HG03159 (cell line): Measurements from ENCODE around the gene TREX2.

Experiments used
- ATAC-seq: cut with Tn5 transposase; IDR thresholded peaks from one replicate; pipeline ENCODE4 v1.9.1; 2021; ENCODE audit warnings: mild to moderate bottlenecking, moderate library complexity; ENCODE audit not compliant: unreplicated experiment

TREX2 gene, protein sequence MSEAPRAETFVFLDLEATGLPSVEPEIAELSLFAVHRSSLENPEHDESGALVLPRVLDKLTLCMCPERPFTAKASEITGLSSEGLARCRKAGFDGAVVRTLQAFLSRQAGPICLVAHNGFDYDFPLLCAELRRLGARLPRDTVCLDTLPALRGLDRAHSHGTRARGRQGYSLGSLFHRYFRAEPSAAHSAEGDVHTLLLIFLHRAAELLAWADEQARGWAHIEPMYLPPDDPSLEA

DNA sequence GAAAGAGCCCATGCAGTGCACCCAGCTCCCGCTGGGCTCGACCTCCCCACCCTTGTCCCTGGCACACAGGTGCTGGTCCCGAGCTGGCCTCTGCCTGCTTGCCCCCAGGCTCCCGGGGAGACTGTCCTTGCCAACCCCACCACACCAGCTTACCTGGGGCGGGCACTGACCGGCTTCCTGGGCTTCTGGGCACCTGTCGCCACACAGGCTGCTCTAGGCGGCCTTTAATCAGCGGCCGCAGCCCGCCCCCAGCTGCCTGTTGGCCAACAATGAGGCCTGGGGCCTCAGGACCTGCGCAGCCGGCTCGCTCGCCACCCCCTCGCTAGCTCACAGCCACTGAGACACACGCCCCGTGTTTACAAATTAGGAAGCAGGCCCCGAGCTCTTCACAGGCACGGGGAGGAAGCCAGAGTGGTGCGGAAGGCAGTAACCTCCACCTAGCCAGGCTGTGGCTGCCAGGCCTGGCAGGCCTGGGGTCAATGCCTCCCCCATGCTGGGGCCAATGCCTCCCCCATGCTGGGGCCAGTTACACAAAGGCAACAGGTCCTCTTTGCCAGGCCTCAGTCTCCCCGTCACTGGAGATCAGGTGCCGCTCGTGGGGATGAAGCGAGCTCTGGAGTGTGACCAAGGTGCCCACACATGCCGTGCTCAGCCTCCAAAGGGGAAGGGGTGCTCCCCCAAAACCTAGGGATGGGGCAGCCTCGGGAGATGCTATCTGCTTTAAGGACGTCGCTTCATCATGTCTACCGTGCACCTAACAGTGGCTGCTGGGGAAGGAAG, at the start of gene TREX2:
TREX2 (minus strand) TSS at position 201 of the 780 bp plus-strand sequence. CDS start 626 bp downstream, outside the sequence.
- no peak for ATAC-seq

DNA sequence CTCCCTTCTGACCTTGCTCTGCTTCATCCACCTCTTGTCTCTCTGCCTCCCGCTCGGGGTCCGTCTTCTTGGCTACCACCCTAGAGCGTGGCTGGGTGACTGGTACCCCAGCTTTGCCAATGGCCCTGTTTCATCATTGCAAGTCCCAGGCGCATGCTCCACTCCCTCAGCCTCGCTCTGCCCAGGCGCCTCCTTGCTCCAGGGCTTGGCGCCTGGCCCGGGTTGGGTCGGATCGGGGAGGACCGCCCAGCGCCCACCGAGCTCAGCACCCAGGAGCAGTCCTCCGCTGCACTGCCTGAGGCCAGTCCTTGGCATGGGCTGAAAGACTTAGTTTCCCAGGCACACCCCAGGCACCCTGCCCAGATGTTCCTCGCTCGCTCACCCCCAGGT, 49.5 kb upstream of the TREX2 start:
- ATAC-seq, result no peak

DNA sequence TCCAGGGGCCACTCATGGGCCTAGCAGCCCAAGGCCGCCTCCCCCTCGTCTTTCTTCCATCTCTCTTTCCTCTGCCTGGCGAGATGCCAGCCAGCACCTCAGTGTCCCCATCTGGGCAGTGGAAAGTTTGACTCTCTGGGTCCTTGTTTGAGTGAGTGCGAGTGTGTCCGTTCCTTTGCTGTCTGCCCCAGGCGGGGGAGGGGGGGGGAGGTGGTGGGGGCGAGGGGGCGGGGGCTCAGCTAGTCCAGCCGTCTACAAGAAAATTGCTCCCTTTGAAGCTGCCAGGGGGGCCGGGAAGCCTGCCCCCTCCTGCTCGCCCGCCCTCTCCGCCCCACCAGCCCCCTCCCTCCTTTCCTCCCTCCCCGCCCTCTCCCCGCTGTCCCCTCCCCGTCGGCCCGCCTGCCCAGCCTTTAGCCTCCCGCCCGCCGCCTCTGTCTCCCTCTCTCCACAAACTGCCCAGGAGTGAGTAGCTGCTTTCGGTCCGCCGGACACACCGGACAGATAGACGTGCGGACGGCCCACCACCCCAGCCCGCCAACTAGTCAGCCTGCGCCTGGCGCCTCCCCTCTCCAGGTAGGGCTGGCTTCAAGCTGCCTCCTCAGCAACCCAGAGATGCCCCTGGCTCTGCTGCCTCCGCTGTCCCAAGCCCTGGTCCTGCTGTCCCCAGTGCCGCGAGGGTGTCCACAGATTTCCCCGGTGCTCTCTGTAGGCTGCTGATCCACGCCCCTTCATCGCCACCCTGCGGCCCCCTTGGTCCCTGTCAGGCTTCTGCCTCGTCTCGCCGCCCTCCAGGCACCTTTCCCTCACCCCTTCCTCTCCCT, 48.9 kb upstream of the TREX2 start, which contains the start of gene BGN:
BGN (plus strand) TSS at position 440 of the 821 bp plus-strand sequence. CDS start 9,652 bp downstream, outside the sequence.
- no peak for ATAC-seq

DNA sequence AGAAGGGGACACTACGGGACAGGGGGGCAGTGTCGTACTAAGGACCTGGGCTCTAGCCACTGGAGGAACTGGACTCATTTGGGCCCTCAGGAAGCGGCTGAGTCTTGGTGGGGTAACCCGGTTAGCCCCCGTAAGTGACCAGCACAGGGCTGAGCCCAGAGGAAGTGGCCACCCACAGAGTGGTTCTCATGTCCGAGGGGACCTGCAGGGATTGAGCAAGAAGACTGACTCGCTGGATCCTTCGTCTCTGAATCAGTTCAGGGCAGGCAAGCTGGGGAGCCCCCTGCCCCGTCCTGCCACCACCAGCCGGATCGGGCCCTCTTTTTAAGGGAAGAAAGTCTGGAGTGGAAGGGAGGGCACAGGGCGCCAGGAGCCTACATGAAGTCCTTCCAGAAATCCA, 48.2 kb upstream of the TREX2 start:
- ATAC-seq, result no peak

DNA sequence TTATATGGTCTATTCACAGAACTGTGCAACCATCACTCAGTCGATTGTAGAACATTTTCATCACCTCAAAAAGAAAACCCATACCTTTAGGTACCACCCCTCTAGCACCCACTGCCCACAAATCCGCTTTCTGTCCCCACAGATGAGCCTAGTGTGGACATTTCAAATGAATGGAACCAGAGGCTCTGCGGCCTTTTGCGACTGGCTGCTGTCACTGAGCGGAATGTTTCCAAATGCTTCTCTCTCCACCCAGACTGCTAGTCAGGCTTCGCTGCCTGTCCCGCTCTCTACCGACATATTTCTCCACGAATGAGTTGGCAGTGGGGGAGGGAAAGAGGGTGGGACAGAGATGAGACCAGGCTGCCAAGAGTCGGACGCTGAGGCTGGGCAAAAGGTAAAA, 47.2 kb upstream of the TREX2 start:
- no peak for ATAC-seq

DNA sequence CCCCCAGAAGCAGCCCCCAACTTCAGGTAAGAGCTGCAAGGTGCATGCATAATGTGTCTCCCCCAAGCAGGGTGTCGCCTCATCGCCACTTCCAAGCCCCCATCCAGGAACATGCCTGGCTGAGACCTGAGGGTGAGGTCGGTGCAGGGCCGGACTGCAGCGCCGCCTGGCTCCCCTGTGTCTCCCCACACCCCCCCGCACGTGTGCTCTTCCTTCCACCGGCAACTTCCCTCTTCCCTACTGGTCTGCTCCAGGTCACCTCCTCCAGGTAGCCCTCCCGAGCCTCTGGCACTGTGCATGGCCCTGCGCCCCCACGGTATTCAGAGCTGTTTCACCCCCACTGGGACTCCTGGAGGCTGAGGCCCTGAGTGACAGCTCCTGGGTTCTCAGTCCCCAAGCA, 46.7 kb upstream of the TREX2 start:
- no peak for ATAC-seq

DNA sequence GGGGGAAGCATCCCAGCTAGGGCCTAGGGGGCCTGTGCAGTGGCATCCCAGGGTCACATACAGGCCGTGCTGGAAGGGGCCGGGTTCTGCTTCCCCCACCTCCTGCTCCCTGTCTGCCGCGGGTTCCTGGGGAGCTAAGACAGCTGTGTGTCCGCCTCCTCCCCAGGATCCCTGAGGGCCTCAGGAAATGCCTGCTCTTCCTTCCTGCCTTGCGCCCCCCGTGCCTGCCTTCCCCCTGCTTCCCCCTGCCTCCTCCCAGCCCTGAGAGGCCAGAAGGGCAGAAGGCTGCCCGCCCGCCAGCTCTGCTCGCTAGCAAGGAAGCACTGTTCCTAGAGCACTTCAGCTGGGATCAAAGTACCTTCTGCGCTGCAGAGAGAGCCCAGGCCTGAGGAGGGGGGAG, 46.1 kb upstream of the TREX2 start:
- no peak for ATAC-seq

DNA sequence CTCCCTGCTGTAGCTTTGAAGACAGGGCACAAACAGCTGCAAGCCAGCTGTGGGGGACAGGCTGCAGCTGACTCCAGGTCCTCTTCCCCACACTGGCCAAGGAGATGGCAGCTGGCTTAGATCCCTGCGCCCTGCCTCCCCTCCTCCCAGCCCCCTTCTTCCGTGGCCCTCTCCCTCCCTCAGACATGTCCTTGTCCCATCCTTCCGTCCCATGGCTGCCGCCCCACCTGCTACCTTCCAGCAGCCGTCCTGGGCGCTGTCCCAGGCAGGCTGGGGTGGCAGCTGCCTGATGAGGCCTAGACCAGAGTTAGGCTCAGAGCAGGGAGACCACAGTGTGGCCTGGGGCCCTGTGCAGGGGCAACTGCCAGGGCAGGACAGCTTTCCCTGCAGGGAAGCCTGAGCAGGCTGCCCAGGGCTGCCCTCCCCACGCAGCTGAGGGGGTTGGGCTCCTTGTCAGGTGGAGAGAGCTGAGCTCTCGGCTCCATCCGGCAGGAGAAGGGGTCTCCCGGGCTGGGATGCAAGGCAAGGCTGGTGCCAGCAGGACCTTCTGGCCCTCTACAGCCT, 45.6 kb upstream of the TREX2 start:
- ATAC-seq, result no peak

DNA sequence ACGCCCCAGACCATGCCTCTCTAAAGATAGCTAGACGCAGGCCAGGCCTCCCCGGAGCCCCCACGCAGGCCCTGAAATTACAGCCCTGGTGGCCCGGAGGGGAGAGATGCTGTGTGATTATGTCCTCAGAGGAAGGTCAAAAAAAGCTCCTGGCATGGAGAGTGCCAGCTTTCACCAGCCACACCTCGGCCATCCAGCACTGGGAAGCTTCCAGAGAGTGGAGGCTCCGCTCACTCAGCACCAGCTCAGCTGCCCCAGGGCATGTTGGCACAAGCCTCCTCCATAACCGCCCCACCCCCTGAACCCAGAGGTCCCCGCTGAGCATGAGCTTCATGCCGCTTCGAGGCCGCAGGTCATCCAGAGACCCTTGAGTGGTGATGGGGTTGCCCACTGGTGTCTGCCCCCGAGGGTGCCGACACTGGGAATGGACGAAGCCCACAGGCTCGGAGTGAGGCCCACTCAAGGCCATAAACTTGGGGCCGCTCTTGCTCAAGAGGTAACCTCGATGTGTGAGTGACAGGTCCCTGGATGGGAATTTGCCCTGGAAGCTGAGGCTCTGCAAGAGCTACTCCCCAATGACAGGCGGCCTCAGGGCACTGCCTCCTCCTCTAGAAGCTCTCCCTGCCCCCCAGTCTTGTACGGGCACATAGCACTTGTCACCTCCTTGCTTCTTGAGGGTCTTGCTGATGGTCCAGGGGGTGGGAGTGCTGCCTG, 44.5 kb upstream of the TREX2 start:
- no peak for ATAC-seq

DNA sequence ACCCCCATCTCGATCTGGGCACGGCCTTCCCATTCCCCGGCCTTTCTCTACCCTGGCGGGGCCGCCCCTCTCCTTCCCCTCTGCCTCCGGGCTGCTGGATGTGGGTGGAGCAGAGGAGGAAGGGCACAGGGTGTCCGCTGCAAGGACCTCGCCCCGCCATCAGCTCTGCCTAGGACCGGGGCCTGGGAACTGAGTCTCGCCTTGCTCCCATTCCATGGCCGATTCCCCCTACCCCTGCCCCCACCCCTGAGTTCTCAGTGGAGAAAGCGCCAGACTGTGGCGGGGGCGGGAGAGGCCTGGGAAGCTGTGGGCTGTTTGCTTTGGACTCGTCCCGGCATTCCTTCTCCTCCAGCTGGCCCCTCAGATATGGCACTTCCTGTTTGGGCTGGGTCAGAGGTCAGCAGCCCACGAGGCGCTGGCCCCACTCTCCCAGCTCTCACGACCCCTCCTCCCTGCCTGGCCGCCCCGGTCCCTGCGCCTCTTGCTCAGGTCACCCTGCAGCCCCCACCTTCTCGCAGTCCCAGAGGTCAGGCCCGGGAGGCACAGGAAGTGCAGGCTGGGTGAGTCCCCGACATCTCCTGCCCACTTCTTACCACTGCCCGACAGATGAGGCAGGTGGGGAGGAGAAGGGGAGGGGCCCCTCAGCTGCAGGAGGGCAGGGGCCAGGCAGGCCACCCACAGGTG, 42.5 kb upstream of the TREX2 start:
- no peak for ATAC-seq

DNA sequence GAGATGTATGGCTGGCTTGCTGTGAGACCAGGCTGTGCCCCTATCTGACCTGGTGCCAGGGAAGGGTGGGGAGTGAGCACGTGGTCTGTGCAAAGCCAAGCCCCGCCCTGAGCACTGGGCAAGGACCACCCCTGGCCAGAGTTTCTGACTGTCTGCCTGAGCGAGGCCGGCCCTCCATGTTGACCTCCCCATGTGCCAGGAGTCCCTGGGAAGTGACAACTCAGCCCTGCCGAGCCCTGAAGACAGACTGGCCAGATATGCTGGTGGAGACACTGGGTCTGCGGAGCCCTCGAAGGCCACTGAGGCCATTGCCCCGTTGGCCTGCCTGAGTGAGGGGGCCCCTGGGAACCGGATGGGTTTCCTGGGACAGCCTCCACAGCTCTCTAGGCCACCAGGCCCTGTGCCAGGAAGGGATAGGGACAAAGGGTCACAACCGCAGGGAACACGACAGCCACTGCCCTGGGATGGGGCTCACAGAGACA, 41.8 kb upstream of the TREX2 start:
- ATAC-seq, result no peak

DNA sequence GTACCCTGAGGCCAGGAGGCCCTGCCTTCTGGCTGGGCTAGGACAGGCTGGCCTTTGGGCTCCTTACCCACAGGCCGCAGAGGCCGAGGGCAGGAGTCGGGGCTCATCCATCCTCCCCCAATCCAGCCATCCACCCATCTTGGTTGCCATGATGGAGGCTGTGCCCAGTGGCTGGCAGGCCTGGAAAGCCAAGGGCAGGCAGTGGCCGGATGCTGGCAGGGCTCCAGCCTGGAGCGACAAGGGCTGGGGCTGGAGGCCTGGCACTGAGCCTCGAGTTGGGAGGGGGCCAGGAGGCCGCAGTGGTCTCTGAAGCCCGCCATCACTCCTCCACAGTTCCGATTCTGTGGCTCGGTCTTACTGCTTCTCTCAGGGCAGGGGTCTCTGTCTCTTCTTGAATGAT, 40.3 kb upstream of the TREX2 start:
- no peak for ATAC-seq

DNA sequence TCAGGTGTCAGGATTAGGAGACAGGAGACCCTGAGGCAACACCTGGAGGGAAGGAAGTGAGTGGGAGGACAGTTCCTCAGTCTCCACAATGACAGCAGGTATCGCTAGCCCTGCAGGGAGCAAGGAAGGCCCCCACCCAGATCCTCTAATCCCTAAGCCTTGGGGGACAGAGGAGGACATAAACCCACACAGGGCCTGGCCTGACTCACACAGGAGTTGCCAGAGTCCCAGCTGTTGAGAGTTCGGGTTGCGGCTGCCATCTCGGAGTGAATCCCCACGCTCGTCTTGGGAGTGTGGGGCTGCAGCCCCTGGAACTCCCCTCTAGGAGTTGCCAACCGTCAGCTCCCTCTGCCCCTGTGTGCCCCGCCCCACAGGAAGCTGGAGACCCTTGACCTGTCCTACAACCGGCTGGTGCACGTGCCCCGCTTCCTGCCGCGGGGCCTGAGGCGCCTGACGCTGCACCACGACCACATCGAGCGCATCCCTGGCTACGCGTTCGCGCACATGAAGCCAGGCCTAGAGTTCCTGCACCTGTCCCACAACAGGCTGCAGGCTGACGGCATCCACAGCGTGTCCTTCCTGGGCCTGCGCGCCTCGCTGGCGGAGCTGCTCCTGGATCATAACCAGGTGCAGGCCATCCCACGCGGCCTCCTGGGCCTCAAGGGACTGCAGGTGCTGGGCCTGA, 39.7 kb upstream of the TREX2 start:
- ATAC-seq, result no peak

DNA sequence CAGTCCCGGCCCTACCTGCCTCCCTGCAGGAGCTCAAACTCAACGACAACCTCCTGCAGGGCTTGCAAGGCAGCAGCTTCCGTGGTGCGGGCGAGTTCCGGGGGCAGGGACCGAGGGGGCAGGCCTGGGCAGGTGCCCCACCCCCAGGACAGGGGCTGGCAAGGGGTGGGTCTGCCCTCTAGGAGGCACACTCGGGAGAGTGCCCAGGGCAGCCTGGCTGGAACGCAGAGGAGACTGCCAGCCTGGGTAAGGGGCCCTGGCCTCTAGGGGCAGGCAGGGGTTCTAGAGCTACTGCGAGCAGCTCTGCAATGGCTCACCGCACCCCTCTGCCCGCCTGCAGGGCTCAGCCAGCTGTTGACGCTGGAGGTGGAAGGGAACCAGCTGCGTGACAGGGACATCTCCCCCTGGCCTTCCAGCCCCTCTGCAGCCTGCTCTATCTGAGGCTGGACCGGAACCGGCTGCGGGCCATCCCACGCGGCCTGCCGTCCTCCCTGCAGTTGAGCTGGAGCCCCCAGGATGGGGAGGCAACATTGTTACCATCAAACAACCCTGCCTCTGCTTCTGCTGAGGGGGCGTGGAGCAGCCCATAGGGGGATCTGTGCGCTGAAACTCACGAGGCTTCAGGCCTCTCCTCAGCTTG, 36.6 kb upstream of the TREX2 start:
- no peak for ATAC-seq

DNA sequence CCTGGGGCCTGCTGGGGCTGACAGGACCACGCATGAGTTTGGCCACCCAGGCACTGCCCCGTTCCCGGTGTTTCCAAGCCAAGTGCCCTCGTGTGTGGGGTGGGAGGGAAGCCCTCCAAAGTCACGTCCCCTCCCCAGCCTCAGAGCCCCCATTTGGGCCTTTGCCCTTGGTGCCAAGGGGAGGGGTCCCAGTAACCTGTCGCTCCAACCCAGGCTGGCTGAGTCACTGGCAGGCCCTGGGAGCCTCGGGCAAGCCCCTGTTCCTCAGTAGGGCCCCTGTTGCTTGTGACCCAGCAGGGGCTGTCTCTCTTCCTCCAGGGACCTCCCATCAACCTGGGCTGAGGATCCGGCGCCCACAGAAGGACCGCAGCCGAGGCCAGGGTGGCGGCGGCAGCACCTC, 35.2 kb upstream of the TREX2 start:
- ATAC-seq, result no peak

DNA sequence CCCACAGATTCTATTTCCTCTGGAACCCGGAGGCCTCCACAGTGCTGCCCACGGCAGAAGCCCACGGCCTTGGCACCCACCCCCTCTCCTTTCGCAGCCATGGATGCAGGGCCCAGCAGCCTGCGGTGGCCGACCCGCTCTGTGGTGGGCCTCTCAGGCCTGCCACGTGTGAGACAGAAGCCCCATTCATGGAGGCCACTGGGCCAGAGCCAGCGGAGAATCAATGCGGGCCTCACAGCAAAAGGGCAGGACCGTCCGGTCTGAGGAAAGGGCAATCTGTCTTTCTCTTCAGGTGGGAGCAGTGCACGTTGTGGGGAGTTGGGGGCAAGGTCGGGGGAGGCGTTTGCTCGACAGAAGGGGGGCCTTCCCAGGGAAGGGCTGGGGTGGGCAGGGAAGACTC, 32.9 kb upstream of the TREX2 start:
- no peak for ATAC-seq

DNA sequence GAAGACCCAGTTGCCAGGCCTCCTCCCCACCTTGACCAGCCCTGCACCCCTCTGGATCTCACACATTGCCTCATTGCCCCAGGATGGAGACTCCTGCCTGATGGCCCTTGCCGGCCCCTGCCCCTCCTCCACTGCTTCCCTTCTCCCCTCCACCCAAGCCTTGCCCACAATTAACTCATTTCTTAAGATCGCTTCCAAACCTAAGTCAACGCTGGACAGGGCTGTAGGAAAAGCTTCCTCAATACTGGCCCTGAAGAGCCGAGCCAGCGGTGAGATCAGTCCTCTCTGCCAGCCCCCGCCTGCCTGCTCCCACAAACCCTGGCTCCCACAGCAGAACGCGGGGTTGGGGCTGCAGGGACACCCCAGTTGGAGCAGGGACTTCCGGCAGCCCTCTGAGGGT, 32.0 kb upstream of the TREX2 start:
- no peak for ATAC-seq

DNA sequence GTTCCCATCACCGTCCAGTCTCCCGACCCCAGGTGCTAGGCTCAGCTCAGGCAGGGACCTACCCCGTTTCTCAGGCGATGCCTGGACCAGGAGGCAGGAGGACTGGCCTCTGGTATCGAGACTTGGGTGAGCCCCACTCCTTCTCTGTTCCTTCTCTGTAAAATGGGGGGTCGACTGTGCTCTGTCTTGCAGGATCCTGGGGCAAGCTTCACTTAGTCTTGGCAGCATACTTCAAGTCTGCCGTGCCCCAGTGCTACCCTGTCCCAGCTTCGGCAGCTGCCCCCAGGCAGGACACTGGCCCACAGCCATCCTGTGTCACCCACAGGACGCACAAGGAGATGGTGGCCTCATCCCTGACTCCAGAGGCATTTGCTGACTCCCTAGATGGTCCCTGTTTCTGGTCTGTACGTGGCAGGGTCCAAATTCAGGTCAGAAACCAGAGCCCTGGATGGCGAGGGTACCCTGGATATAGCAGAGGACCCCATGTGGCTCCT, 31.6 kb upstream of the TREX2 start:
- ATAC-seq, result no peak
